ENCODE measurements around the gene PLOD3.
A peak's percentile ranks its signal among the peaks of the same experiment; 100 is the strongest.

Gene PLOD3

GRCh38 chr7:101240226-101241014 lies 23.0 kb upstream of the PLOD3 start:
- no peak for DNase-seq

- no peak for DNase-seq
Measured at GRCh38 chr7:101239951-101240220, 22.5 kb upstream of the PLOD3 start.

GRCh38 chr7:101239191-101239950 lies 22.0 kb upstream of the PLOD3 start:
- no peak for DNase-seq

- DNase-seq, result no peak
Measured at GRCh38 chr7:101238226-101239182, 21.1 kb upstream of the PLOD3 start.

GRCh38 chr7:101237206-101238067 lies 20.1 kb upstream of the PLOD3 start, which contains the start of gene CLDN15:
Gene CLDN15 (minus strand): TSS chr7:101237802. CDS start chr7:101237581, 221 bp downstream.
- DNase-seq, result no peak

GRCh38 chr7:101236292-101236835 lies 19.0 kb upstream of the PLOD3 start:
- no peak for DNase-seq

GRCh38 chr7:101235522-101235921 lies 18.1 kb upstream of the PLOD3 start:
- DNase-seq, result no peak

- DNase-seq, result no peak
Measured at GRCh38 chr7:101235050-101235449, 17.7 kb upstream of the PLOD3 start.

GRCh38 chr7:101234636-101235035 lies 17.3 kb upstream of the PLOD3 start:
- no peak for DNase-seq

- no peak for DNase-seq
Measured at GRCh38 chr7:101233907-101234547, 16.6 kb upstream of the PLOD3 start.

- peak; percentile 51 for DNase-seq
Measured at GRCh38 chr7:101232141-101232850, 14.9 kb upstream of the PLOD3 start.

- no peak for DNase-seq
Measured at GRCh38 chr7:101231644-101232043, 14.3 kb upstream of the PLOD3 start.

- no peak for DNase-seq
Measured at GRCh38 chr7:101226721-101227120, 9.3 kb upstream of the PLOD3 start.

- no peak for DNase-seq
Measured at GRCh38 chr7:101225650-101226049, 8.3 kb upstream of the PLOD3 start.

- DNase-seq, result no peak
Measured at GRCh38 chr7:101223528-101223927, 6.1 kb upstream of the PLOD3 start.

GRCh38 chr7:101222275-101222830 lies 5.0 kb upstream of the PLOD3 start:
- no peak for DNase-seq

- DNase-seq, result no peak
Measured at GRCh38 chr7:101220295-101220694, 2.9 kb upstream of the PLOD3 start.

- no peak for DNase-seq
Measured at GRCh38 chr7:101218236-101219125, 1.1 kb upstream of the PLOD3 start.

- DNase-seq, result peak; percentile 79
Measured at GRCh38 chr7:101216860-101217387, 457 bp downstream of the PLOD3 start.

Measured in right kidney (tissue), 1 donor.